IMR-90 (cell line): Measurements from ENCODE around the gene TSHZ1. TPM values are rescaled to one million over a fixed set of nuclear protein-coding genes. Genes with fewer than 3 reads are reported as not detected.

Experiments used
- ATAC-seq: fragments of 200-7000 bp; cut with Tn5 transposase; 2 replicates; pipeline ENCODE4 v1.9.1; 2020; ENCODE audit warnings: low read depth, mild to moderate bottlenecking, moderate library complexity
- BruUV-seq: library from RNA; stranded (reverse); fragments of 400-500 nt; replicated peaks from 2 replicates; lab custom pipeline; 2021; lab: Mats Ljungman, UMichigan
- CTCF ChIA-PET: fragments of 300-600 bp; formaldehyde crosslinking; extraction: SDS; loops from one replicate; lab custom pipeline; 2021; ENCODE audit warnings: antibody characterized with exemption; lab: Yijun Ruan, JAX
- POLR2A ChIA-PET: fragments of 300-600 bp; sonication (Branson Sonifier 250); formaldehyde crosslinking; loops from one replicate; lab custom pipeline; 2022; ENCODE audit warnings: antibody characterized with exemption; ENCODE audit not compliant: unreplicated experiment; lab: Charles Lee
- DNase-seq: peaks from one replicate; pipeline ENCODE4 v3.0.0; 2013
- H2AFZ ChIP-seq: replicated peaks from 2 replicates; pipeline ENCODE3; 2013; ENCODE audit warnings: low read length, mild to moderate bottlenecking; ENCODE audit not compliant: poor library complexity
- H2AK5ac ChIP-seq: 2 replicates; pipeline ENCODE4 v1.6.1; 2013; ENCODE audit warnings: low read depth, low read length, inconsistent platforms
- H2AK9ac ChIP-seq: replicated peaks from 2 replicates; pipeline ENCODE3; 2013; ENCODE audit warnings: mild to moderate bottlenecking, low read depth, low read length, moderate library complexity; ENCODE audit not compliant: poor library complexity
- H2BK120ac ChIP-seq: 2 replicates; pipeline ENCODE4 v1.6.1; 2013; ENCODE audit warnings: low read depth, low read length, inconsistent platforms
- H2BK15ac ChIP-seq: 3 replicates; pipeline ENCODE4 v1.6.1; 2013; ENCODE audit warnings: low read depth, low read length, inconsistent platforms
- H2BK20ac ChIP-seq: 2 replicates; pipeline ENCODE4 v1.6.1; 2013; ENCODE audit warnings: low read depth, mild to moderate bottlenecking, inconsistent platforms, low read length, moderate library complexity
- H2BK5ac ChIP-seq: 2 replicates; pipeline ENCODE4 v1.6.1; 2013; ENCODE audit warnings: mild to moderate bottlenecking, low read depth, low read length, inconsistent platforms; ENCODE audit not compliant: poor library complexity, severe bottlenecking
- H3K14ac ChIP-seq: replicated peaks from 2 replicates; pipeline ENCODE4 v1.6.1; 2013; ENCODE audit warnings: low read depth, low read length, inconsistent platforms
- H3K18ac ChIP-seq: 2 replicates; pipeline ENCODE4 v1.6.1; 2013; ENCODE audit warnings: low read depth, low read length, control low read depth
- H3K23ac ChIP-seq: 2 replicates; pipeline ENCODE4 v1.6.1; 2013; ENCODE audit warnings: low read depth, low read length, inconsistent platforms
- H3K27ac ChIP-seq: 2 replicates; pipeline ENCODE4 v1.5.1; 2013; ENCODE audit warnings: mild to moderate bottlenecking, control low read depth, low read length; ENCODE audit not compliant: insufficient read depth
- H3K27me3 ChIP-seq: 2 replicates; pipeline ENCODE4 v1.6.1; 2013; ENCODE audit warnings: low read length; ENCODE audit not compliant: control insufficient read depth, insufficient read depth
- H3K36me3 ChIP-seq: 2 replicates; pipeline ENCODE4 v1.6.1; 2013; ENCODE audit warnings: low read length, mixed read lengths; ENCODE audit not compliant: control insufficient read depth, insufficient read depth
- H3K4ac ChIP-seq: 2 replicates; pipeline ENCODE4 v1.6.1; 2013; ENCODE audit warnings: low read depth, low read length, inconsistent platforms
- H3K4me1 ChIP-seq: 2 replicates; pipeline ENCODE4 v1.6.1; 2013; ENCODE audit warnings: low read length, mixed read lengths; ENCODE audit not compliant: control insufficient read depth, insufficient read depth
- H3K4me2 ChIP-seq: 2 replicates; pipeline ENCODE4 v1.6.1; 2013; ENCODE audit warnings: low read depth, mild to moderate bottlenecking, control low read depth, low read length, moderate library complexity
- H3K4me3 ChIP-seq: 2 replicates; pipeline ENCODE4 v1.5.1; 2013; ENCODE audit warnings: low read depth, mild to moderate bottlenecking, control low read depth, low read length, moderate library complexity; ENCODE audit not compliant: insufficient read depth
- H3K56ac ChIP-seq: 2 replicates; pipeline ENCODE4 v1.6.1; 2013; ENCODE audit warnings: low read length, inconsistent platforms; ENCODE audit not compliant: insufficient read depth; ENCODE audit errors: extremely low read depth
- H3K79me1 ChIP-seq, 2 experiments: 2 replicates each; pipeline ENCODE4 v1.6.1; 2013; ENCODE audit warnings: low read length in 2 of 2, inconsistent platforms in 1 of 2, low read depth in 1 of 2
- H3K9ac ChIP-seq: 2 replicates; pipeline ENCODE4 v1.6.1; 2013; ENCODE audit warnings: low read depth, low read length, control low read depth
- H3K9me1 ChIP-seq: 2 replicates; pipeline ENCODE4 v1.6.1; 2013; ENCODE audit warnings: low read length, inconsistent platforms; ENCODE audit not compliant: insufficient read depth
- H3K9me3 ChIP-seq: 2 replicates; pipeline ENCODE4 v1.6.1; 2013; ENCODE audit warnings: low read length; ENCODE audit not compliant: control insufficient read depth, insufficient read depth
- H4K20me1 ChIP-seq: 2 replicates; pipeline ENCODE4 v1.6.1; 2013; ENCODE audit warnings: low read length, inconsistent platforms; ENCODE audit not compliant: insufficient read depth
- H4K5ac ChIP-seq: 2 replicates; pipeline ENCODE4 v1.6.1; 2013; ENCODE audit warnings: mild to moderate bottlenecking, low read depth, low read length, control low read depth
- H4K8ac ChIP-seq, 2 experiments: 2 replicates each; pipeline ENCODE4 v1.6.1; 2013; ENCODE audit warnings: low read depth in 2 of 2, low read length in 2 of 2, control low read depth in 1 of 2, inconsistent platforms in 1 of 2
- H4K91ac ChIP-seq: 2 replicates; pipeline ENCODE4 v1.6.1; 2013; ENCODE audit warnings: low read depth, low read length, inconsistent platforms; ENCODE audit not compliant: insufficient read depth
- CEBPB ChIP-seq: IDR thresholded peaks from 2 replicates; pipeline ENCODE4 v1.6.1; 2012; ENCODE audit warnings: low read depth, low read length, improper control_type of control experiment
- FOS ChIP-seq: fragments of 150-350 bp; IDR thresholded peaks from 2 replicates; pipeline ENCODE4 v1.6.1; 2016; ENCODE audit warnings: low read depth, low read length
- MAFK ChIP-seq: IDR thresholded peaks from 2 replicates; pipeline ENCODE4 v1.6.1; 2012; ENCODE audit warnings: low read depth, low read length, improper control_type of control experiment
- MXI1 ChIP-seq: IDR thresholded peaks from 2 replicates; pipeline ENCODE4 v1.6.1; 2012; ENCODE audit warnings: low read depth, mild to moderate bottlenecking, low read length, moderate library complexity, borderline replicate concordance
- NFE2L2 ChIP-seq: fragments of 150-350 bp; IDR thresholded peaks from 2 replicates; pipeline ENCODE4 v1.6.1; 2016; ENCODE audit warnings: low read depth, mild to moderate bottlenecking, low read length
- RAD21 ChIP-seq: IDR thresholded peaks from 2 replicates; pipeline ENCODE4 v1.6.1; 2012; ENCODE audit warnings: low read length, improper control_type of control experiment
- RCOR1 ChIP-seq: IDR thresholded peaks from 2 replicates; pipeline ENCODE4 v1.6.1; 2012; ENCODE audit warnings: mild to moderate bottlenecking, low read length, improper control_type of control experiment; ENCODE audit not compliant: insufficient replicate concordance
- SMC3 ChIP-seq: fragments of 150-350 bp; IDR thresholded peaks from 2 replicates; pipeline ENCODE4 v1.6.1; 2016; ENCODE audit warnings: low read depth, mild to moderate bottlenecking, antibody characterized with exemption, low read length, moderate library complexity
- WGBS, 2 experiments: methylation state at CpG; one replicate each; pipeline versions ENCODE4 v1.1.5 to v1.1.7; 2013; ENCODE audit warnings: missing lambda C conversion rate in 2 of 2; ENCODE audit not compliant: insufficient read length in 1 of 2; ENCODE audit errors: extremely low coverage in 2 of 2; 5-methylcytosine and 5-hydroxymethylcytosine counted together
- dilution Hi-C: fragments of 300-500 bp; cut with HindIII; formaldehyde crosslinking; loops from one replicate; pipeline ENCODE4 v1.14.3; 2018; ENCODE audit warnings: low sequenced_read_pairs; ENCODE audit not compliant: unreplicated experiment
- in situ Hi-C: fragments of 300-500 bp; cut with MboI; formaldehyde crosslinking; loops from 3 replicates; pipeline ENCODE4 v1.14.3; 2019; ENCODE audit warnings: low sequenced_read_pairs, inconsistent platforms, mixed read lengths
- intact Hi-C: fragments of 100-400 bp; cut with micrococcal nuclease; formaldehyde crosslinking; loops from 2 replicates; pipeline ENCODE4 v1.10.0; 2022
- polyA plus RNA-seq, 3 experiments: library from polyadenylated mRNA; depleted of rRNA; stranded (reverse); fragments of >200 nt; gene quantifications; 2 replicates each; pipeline ENCODE4 v1.2.3, GENCODE V29; 2012; ENCODE audit warnings: low replicate concordance in 1 of 3
- total RNA-seq: library from RNA; depleted of rRNA; stranded (reverse); fragments of >200 nt; gene quantifications from 2 replicates; pipeline ENCODE4 v1.2.3, GENCODE V29; 2012
- TF ChIP-seq, protein P1 (sequence below): fragments of 150-350 bp; IDR thresholded peaks from 2 replicates; pipeline ENCODE4 v1.6.1; 2017; ENCODE audit warnings: mild to moderate bottlenecking, antibody characterized with exemption, low read length, low read depth
- TF ChIP-seq, protein P2 (sequence below): conservative IDR thresholded peaks from 2 replicates; pipeline ENCODE4 v1.5.1; 2012; ENCODE audit warnings: mild to moderate bottlenecking, low read depth, low read length, improper control_type of control experiment

TSHZ1 gene
- total and polyA plus RNA-seq, 2 of the 4 experiments (the other 2 are of a cell fraction) = 7.1 to 10.0 TPM

DNA sequence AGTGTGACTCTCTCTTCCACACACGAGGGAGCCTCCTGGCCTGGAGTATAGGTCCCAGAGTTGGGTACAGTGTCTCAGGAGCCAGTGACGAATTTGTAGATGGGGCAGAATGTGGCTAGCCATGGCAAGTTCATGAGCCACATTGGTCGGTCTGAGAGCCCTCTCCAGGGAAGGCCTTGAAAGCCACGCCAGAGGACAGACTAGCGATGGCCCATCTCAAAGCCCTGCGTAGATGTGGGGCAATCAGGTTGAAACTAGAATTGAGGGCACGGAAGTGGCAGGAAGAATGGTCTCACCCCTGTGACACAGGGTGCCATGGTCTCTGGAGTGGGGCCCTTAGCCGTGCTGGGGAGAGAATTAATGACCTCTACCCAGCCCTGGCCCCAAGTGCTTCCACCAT is 106.2 kb downstream of the TSHZ1 start:
- Histone ChIP-seq H3K18ac (no peak overlapping the region), H3K27ac (no peak overlapping the region), H3K4me1 (no peaks in the 10 kb centered on the region), H2BK5ac (no peak overlapping the region), H3K36me3 (no peaks in the 10 kb centered on the region), H2BK15ac (no peak overlapping the region), H3K27me3 (peaks cover 1% of the 10 kb centered on the region; the same call in 1 of the 2 replicates), H2AK5ac (no peak overlapping the region), H3K23ac (no peak overlapping the region), H2AK9ac (no peak overlapping the region), H3K9me3 (no peaks in the 10 kb centered on the region), H3K4me3 (no peak overlapping the region), H4K20me1 (no peaks in the 10 kb centered on the region), H3K4me2 (no peak overlapping the region), H3K9ac (no peak overlapping the region), H3K56ac (no peak overlapping the region), H3K14ac (no peak overlapping the region), H2AFZ (no peak overlapping the region), H2BK120ac (no peak overlapping the region), H4K8ac (no peak overlapping the region), H3K9me1 (no peaks in the 10 kb centered on the region), H2BK20ac (no peak overlapping the region), H4K91ac (no peak overlapping the region), H3K79me1 (no peaks in the 10 kb centered on the region), H4K5ac (no peak overlapping the region), H3K4ac (no peak overlapping the region)
- ChIA-PET CTCF (no interaction called here), POLR2A (no interaction called here)
- WGBS, 2 experiments = 87% methylated on average over 4 of the region's 8 CpGs; no CpG with 5 or more reads in 1 of the 2 experiments
- no peak for DNase-seq
- in situ Hi-C loops (no loop called here), dilution Hi-C loops (no loop called here), intact Hi-C loops (no loop called here)
- TF ChIP-seq MXI1 (no peak), RCOR1 (no peak), CEBPB (no peak), FOS (no peak), NFE2L2 (no peak), SMC3 (no peak), RAD21 (no peak), MAFK (no peak)
- TF ChIP-seq, protein P1, sequence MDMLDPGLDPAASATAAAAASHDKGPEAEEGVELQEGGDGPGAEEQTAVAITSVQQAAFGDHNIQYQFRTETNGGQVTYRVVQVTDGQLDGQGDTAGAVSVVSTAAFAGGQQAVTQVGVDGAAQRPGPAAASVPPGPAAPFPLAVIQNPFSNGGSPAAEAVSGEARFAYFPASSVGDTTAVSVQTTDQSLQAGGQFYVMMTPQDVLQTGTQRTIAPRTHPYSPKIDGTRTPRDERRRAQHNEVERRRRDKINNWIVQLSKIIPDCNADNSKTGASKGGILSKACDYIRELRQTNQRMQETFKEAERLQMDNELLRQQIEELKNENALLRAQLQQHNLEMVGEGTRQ = no peak
- TF ChIP-seq, protein P2, sequence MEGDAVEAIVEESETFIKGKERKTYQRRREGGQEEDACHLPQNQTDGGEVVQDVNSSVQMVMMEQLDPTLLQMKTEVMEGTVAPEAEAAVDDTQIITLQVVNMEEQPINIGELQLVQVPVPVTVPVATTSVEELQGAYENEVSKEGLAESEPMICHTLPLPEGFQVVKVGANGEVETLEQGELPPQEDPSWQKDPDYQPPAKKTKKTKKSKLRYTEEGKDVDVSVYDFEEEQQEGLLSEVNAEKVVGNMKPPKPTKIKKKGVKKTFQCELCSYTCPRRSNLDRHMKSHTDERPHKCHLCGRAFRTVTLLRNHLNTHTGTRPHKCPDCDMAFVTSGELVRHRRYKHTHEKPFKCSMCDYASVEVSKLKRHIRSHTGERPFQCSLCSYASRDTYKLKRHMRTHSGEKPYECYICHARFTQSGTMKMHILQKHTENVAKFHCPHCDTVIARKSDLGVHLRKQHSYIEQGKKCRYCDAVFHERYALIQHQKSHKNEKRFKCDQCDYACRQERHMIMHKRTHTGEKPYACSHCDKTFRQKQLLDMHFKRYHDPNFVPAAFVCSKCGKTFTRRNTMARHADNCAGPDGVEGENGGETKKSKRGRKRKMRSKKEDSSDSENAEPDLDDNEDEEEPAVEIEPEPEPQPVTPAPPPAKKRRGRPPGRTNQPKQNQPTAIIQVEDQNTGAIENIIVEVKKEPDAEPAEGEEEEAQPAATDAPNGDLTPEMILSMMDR = no peak
- no peak for ATAC-seq
- no TSS peak for BruUV-seq
